DND-41 (cell line): ENCODE data around the gene TSNAX.

ENCODE experiments used
- ATAC-seq: fragments of 200-7000 bp; cut with Tn5 transposase; 3 replicates; pipeline ENCODE4 v1.9.1; 2021; ENCODE audit warnings: low read depth; ENCODE audit not compliant: insufficient read depth
- DNase-seq: peaks from one replicate; pipeline ENCODE4 v3.0.0-alpha.2; 2020
- H2AFZ ChIP-seq: 2 replicates; pipeline ENCODE4 v1.6.0; 2012; ENCODE audit warnings: low read depth, low read length
- H3K27ac ChIP-seq: 2 replicates; pipeline ENCODE4 v1.5.1; 2012; ENCODE audit warnings: low read length, inconsistent platforms
- H3K27me3 ChIP-seq: fragments of 200-600 bp; sonication (generic); 2 replicates; pipeline ENCODE4 v1.6.0; 2012; ENCODE audit warnings: low read length, mild to moderate bottlenecking, inconsistent platforms; ENCODE audit not compliant: insufficient read depth, poor library complexity
- H3K36me3 ChIP-seq: 2 replicates; pipeline ENCODE4 v1.5.1; 2012; ENCODE audit warnings: low read length, inconsistent platforms; ENCODE audit not compliant: insufficient read depth
- H3K4me1 ChIP-seq: 2 replicates; pipeline ENCODE4 v1.5.1; 2012; ENCODE audit warnings: mild to moderate bottlenecking, low read length; ENCODE audit not compliant: insufficient read depth
- H3K4me2 ChIP-seq: 2 replicates; pipeline ENCODE4 v1.6.0; 2012; ENCODE audit warnings: mild to moderate bottlenecking, moderate library complexity, low read length, inconsistent platforms; ENCODE audit not compliant: insufficient read depth
- H3K4me3 ChIP-seq, 2 experiments: fragments of 200-600 bp in 1 of 2; shearing (Covaris generic) in 1 of 2; 2 replicates each; pipeline ENCODE4 v1.5.1; 2012 to 2016; ENCODE audit warnings: inconsistent platforms in 2 of 2, low read length in 2 of 2, mild to moderate bottlenecking in 2 of 2, low read depth in 1 of 2, moderate library complexity in 1 of 2
- H3K79me2 ChIP-seq: 2 replicates; pipeline ENCODE4 v1.6.0; 2012; ENCODE audit warnings: low read length, inconsistent platforms; ENCODE audit not compliant: insufficient read depth
- H3K9ac ChIP-seq: 2 replicates; pipeline ENCODE4 v1.6.0; 2012; ENCODE audit warnings: low read depth, mild to moderate bottlenecking, inconsistent platforms, low read length, moderate library complexity
- H3K9me3 ChIP-seq: 2 replicates; pipeline ENCODE4 v1.5.1; 2012; ENCODE audit warnings: low read length, moderate library complexity, mild to moderate bottlenecking, inconsistent platforms; ENCODE audit not compliant: insufficient read depth, severe bottlenecking
- H4K20me1 ChIP-seq: 2 replicates; pipeline ENCODE4 v1.6.0; 2012; ENCODE audit warnings: low read length; ENCODE audit not compliant: insufficient read depth
- CTCF ChIP-seq: IDR thresholded peaks from 2 replicates; pipeline ENCODE4 v1.5.1; 2012; ENCODE audit warnings: borderline replicate concordance, low read length, moderate library complexity, mild to moderate bottlenecking; ENCODE audit not compliant: poor library complexity, severe bottlenecking; ENCODE audit errors: extremely low read depth
- EZH2 ChIP-seq: IDR thresholded peaks from 3 replicates; pipeline ENCODE4 v1.6.1; 2012; ENCODE audit warnings: borderline replicate concordance, low read depth, mild to moderate bottlenecking, moderate library complexity, low read length, inconsistent platforms; ENCODE audit not compliant: severe bottlenecking

Gene TSNAX

GRCh38 chr1:231561647-231562383 is 33.3 kb downstream of the TSNAX start:
- no peak overlapping the region for H3K4me3 ChIP-seq
- no peak overlapping the region for H2AFZ ChIP-seq
- H3K27me3 ChIP-seq: no peaks in the 10 kb centered on the region
- H3K79me2 ChIP-seq: peaks cover 4% of the 10 kb centered on the region; the same call in 1 of the 2 replicates
- no peak for ATAC-seq
- H3K4me1 ChIP-seq: no peaks in the 10 kb centered on the region
- peaks cover 37% of the 10 kb centered on the region for H3K36me3 ChIP-seq
- no peak overlapping the region for H3K27ac ChIP-seq
- no peak overlapping the region for H3K4me2 ChIP-seq
- no peak overlapping the region for H3K9ac ChIP-seq
- no peaks in the 10 kb centered on the region for H3K9me3 ChIP-seq
- DNase-seq: no peak
- H4K20me1 ChIP-seq: peaks cover 6% of the 10 kb centered on the region; the same call in 1 of the 2 replicates
- no peak for TF ChIP-seq EZH2
- no peak for TF ChIP-seq CTCF

- H3K4me1 ChIP-seq: no peaks in the 10 kb centered on the region
- no peak overlapping the region for H3K4me2 ChIP-seq
- DNase-seq (no peak), ATAC-seq (no peak)
- H3K27ac ChIP-seq: no peak overlapping the region
- H3K4me3 ChIP-seq: no peak overlapping the region
- H2AFZ ChIP-seq: no peak overlapping the region
- no peaks in the 10 kb centered on the region for H3K27me3 ChIP-seq
- H4K20me1 ChIP-seq: no peaks in the 10 kb centered on the region; the same call in 1 of the 2 replicates
- H3K9ac ChIP-seq: no peak overlapping the region
- H3K79me2 ChIP-seq: peaks cover 2% of the 10 kb centered on the region; the same call in 1 of the 2 replicates
- no peaks in the 10 kb centered on the region for H3K9me3 ChIP-seq
- peaks cover 40% of the 10 kb centered on the region for H3K36me3 ChIP-seq
- TF ChIP-seq CTCF: no peak
- no peak for TF ChIP-seq EZH2
Observed at GRCh38 chr1:231563247-231563646, 34.8 kb downstream of the TSNAX start.

GRCh38 chr1:231564373-231564772 is 35.9 kb downstream of the TSNAX start:
- ATAC-seq: no peak
- Histone ChIP-seq H2AFZ (no peak overlapping the region), H4K20me1 (no peaks in the 10 kb centered on the region), H3K9me3 (no peaks in the 10 kb centered on the region), H3K27ac (no peak overlapping the region), H3K36me3 (peaks cover 40% of the 10 kb centered on the region), H3K4me2 (no peak overlapping the region), H3K9ac (no peak overlapping the region), H3K27me3 (no peaks in the 10 kb centered on the region), H3K4me1 (no peaks in the 10 kb centered on the region), H3K79me2 (no peaks in the 10 kb centered on the region), H3K4me3 (no peak overlapping the region)
- DNase-seq: no peak
- TF ChIP-seq EZH2 (no peak), CTCF (no peak)
